Pulmonary artery endothelial cell (primary cell): ENCODE data around the gene ATP5F1E. TPM values are rescaled to one million over a fixed set of nuclear protein-coding genes. Genes with fewer than 3 reads are reported as not detected.
"Not testable (repeated sequence)": the region's sequence is repeated elsewhere in the genome, so short reads cannot be mapped to it uniquely, and the experiment has no call there.

Experiments used
- DNase-seq: peaks from one replicate; pipeline ENCODE4 v3.0.0-alpha.2; 2011; ENCODE audit warnings: low read depth, low spot score
- total RNA-seq: library from RNA; depleted of rRNA; stranded (reverse); fragments of >200 nt; gene quantifications from 2 replicates; pipeline ENCODE4 v1.2.3, GENCODE V29; 2014

Gene ATP5F1E
- total RNA-seq, 1 donor from 2014 or later: 34.8 TPM

- no peak for DNase-seq
These were observed 41.3 kb downstream of the ATP5F1E start for GRCh38 chr20:58990651-58991445.

- no peak for DNase-seq
These were observed 42.9 kb downstream of the ATP5F1E start for GRCh38 chr20:58989196-58989595.

GRCh38 chr20:58988565-58988882, 43.6 kb downstream of the ATP5F1E start:
- no peak for DNase-seq

- DNase-seq: no peak
These were observed 44.2 kb downstream of the ATP5F1E start for GRCh38 chr20:58987790-58988564.

- DNase-seq: no peak
These were observed 45.1 kb downstream of the ATP5F1E start for GRCh38 chr20:58986968-58987517.

DNA sequence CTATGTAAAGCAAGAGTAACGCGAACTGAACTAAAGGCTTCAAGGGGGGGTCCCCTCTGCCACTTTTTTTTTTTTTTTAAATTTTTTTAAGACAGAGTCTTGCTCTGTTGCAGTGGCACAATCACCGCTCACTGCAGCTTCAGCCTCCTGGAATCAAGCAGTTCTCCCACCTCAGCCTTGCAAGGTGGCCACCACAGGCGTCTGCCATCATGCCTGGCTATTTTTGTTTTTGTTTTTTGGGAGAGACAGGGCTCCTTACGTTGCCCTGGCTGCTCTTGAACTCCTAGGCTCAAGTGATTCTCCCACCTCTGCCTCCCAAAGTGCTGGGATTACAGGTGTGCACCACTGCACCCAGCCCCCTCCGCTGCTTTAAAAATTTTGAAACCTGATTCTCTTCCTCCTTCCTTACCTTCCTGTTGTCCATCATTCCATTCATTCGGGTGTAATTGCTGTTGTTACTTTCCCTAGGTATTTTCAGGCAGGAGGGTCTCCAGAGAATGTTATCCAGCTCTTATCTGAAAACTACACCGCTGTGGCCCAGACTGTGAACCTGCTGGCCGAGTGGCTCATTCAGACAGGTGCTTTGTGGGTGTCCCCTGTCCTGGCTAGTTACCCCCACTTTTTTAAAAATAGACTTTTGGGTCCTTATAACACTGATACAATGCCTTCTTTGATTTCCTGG, 45.7 kb downstream of the ATP5F1E start:
- no peak for DNase-seq

GRCh38 chr20:58985656-58986055, 46.5 kb downstream of the ATP5F1E start:
- DNase-seq: no peak

- no peak for DNase-seq
These were observed 47.4 kb downstream of the ATP5F1E start for GRCh38 chr20:58984691-58985090.

DNA sequence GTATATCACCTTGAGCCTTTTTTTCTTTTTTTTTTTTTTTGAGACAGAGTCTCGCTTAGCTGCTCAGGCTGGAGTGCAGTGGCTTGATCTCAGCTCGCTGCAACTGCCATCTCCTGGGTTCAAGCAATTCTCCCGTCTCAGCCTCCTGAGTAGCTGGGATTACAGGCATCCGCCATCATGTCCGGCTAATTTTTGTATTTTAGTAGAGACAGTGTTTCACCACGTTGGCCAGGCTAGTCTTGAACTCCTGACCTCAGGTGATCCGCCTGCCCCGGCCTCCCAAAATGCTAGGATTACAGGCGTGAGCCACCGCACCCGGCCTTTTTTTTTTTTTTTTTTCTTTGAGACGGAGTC, 49.0 kb downstream of the ATP5F1E start:
- DNase-seq: not testable (repeated sequence)

GRCh38 chr20:58982406-58983114, 49.6 kb downstream of the ATP5F1E start:
- no peak for DNase-seq

DNA sequence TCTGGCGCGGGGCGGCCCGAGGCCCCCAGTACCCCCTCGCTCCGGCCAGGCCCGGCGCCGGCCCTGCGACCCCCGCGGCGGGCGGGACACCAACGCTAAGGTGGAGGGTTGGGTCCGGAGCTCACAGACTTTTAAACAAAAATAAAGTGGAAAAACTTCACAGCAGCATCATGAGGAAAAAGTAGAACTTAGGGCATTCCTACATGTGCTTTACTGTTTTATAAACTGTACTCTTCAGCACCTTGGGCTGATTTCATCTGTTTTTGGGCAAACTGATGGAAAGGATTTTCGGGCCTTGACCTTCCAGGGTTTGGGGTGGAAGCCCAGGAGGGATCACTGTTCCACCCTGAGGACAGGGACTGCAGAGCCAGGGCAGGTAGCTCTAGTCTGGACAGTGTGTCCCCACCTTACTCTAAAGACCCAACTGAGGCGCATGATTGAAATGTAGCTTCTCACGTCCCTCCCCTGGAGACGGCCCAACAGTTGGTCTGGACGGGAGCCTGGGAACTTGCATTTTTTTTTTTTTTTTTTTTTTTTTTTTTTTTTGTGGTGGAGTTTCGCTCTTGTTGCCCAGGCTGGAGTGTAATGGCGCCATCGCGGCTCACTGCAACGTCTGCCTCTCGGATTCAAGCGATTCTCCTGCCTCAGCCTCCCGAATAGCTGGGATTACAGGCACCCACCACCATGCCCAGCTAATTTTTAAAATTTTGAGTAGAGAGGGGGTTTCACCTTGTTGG, 50.3 kb downstream of the ATP5F1E start:
- no peak for DNase-seq

DNA sequence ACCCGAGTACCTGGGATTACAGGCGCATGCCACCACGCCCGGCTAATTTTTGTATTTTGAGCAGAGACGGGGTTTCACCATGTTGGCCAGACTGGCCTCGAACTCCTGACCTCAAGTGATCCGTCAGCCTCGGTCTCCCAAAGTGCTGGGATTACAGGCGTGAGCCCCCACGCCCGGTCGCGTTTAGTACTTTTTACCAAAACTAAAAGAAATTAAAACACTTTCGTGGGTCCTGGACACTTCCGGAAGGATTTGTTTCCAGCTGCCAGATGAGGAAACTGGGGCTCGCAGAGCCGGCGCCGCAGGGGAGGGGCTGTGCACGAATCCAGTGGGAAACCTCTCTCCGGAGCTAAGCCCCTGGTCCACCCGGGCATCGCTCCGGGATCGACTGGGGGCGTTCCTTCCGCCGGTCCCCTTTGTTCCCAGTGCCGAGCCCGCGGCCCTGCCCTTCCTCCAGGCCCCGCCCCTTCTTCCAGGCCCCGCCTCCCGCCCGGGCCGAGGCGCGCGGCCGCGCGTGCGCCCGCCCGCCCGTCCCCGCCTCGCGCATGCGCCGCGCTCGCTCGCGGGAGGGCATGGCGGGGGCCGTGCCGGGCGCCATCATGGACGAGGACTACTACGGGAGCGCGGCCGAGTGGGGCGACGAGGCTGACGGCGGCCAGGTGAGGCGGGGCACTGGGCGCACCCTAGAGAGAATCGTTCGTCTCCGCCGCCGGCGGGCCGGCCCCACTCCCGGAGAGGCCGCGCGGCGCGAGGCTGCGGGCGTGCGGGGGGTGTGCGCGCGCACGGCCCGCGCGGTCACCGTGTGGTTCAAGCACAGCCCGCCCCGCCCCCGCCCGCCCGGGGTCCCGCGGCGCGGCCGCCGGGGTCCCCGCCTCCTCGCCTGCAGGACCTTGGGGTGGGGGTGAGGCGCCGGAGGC, 51.2 kb downstream of the ATP5F1E start, which contains the start of gene NELFCD:
Gene NELFCD, plus strand, starts transcription at position 546 of the 917 bp plus-strand sequence. Its CDS starts 54 bp downstream, at position 600.
- peak; percentile 13 for DNase-seq

DNA sequence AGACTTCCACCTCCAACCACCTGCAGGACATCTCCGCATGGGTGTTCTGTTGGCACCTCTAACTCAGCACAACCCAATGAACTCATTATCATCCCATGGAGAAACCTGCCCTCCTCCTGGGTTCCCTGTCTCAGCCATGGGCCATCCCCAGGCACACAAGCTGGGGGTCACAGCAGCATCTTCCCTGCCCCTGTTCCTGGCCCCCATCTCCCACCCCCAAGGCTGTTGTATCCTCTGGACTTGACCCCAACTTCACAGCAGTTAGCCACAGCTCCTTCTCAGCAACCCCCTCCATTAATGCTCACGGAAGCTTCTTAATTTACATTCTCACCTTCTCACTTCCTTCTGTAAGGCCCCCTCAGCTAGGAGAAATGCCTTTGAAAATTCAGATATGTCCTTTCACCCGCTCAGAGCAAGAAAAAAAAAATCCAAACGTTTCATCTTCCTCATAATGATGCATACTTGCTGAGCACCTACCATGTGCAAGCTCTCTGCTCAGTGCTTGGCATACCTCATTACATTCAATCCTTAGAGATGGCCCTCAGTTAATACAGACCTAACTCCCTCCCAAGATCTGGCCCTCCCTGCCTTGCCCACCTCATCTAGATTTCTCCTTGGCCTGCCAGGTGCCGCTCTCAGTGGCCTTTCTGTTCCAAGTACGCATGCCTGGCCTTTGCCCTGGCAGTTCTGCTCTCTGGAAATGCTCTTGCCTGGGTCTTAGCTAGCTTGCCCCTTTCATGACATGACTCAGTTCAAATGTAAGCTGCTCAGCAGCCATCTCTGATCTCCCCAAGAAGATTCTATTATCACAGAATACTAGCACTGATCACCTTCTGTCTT, 53.6 kb downstream of the ATP5F1E start:
- no peak for DNase-seq

DNA sequence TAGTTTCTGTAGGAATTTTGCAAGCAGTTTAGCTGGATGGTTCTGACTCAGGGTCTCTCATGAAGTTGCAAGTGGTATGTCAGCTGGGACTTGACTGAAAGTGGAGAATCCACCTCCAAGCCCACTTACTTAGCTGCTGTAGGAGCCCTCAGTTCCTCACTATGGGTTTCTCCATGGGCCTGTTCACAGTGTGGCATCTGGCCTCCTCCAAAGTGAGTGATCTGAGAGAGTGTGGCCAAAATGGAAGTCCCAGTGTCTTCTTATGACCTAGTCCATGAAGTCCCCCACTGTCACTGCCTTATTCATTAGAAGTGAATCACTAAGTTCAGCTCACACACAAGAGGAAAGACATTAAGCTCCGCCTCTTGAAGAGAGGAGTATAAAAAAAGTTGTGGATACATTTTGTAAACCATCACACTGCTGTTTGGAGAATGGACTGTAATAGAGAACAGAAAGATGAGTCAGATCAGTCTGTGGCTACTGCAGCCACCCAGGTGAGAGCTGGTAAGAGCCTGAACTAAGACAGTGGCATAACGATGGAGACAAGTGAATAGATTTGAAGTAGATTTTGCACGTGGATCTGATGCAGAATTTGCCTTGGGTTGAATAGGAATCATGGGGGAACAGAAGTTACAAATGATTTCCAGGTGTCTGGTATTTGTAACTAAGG, 55.9 kb downstream of the ATP5F1E start:
- no peak for DNase-seq
